ENCODE measurements around the gene IL22RA1. TPM values are rescaled to one million over a fixed set of nuclear protein-coding genes. Genes with fewer than 3 reads are reported as not detected.
A peak's percentile ranks its signal among the peaks of the same experiment; 100 is the strongest.

IL22RA1 gene
- total and polyA plus RNA-seq, 9 of the 15 experiments (the other 6 are each of a cell fraction or from before 2014, with no cell fraction given), result not detected

- CTCF ChIA-PET (ENCODE audit: low intra/inter-chr PET ratio), result no interaction called here
- Histone ChIP-seq H3K36me3 (ENCODE audit: control insufficient read depth, insufficient read depth, low read length) (no peaks in the 10 kb centered on the region), H3K79me2 (ENCODE audit: control insufficient read depth, insufficient read depth, low read length) (no peaks in the 10 kb centered on the region), H3K4me1 (replicated peaks in 1 of 2; ENCODE audit: control insufficient read depth in 2 of 2, insufficient read depth in 2 of 2, low read length in 2 of 2) (peaks cover 9 to 11% of the 10 kb centered on the region in 2 experiments; a peak in 3 of 5 replicates), H3K27me3 (ENCODE audit: control insufficient read depth in 2 of 2, insufficient read depth in 2 of 2, low read length in 2 of 2) (peaks cover 38 to 68% of the 10 kb centered on the region in 2 experiments), H3K27ac (ENCODE audit: extremely low read depth, low read depth, low read length) (no peak overlapping the region), H3K4me2 (ENCODE audit: insufficient read depth, low read length) (no peak overlapping the region), H3K9ac (ENCODE audit: insufficient read depth in 1 of 2, low read depth in 2 of 2, low read length in 2 of 2) (no peak overlapping the region), H2AFZ (ENCODE audit: low read depth, low read length) (no peak overlapping the region), H3K9me1 (ENCODE audit: control insufficient read depth, insufficient read depth, low read length) (no peaks in the 10 kb centered on the region), H3K4me3 (no peak overlapping the region), H4K20me1 (replicated peaks; ENCODE audit: control insufficient read depth, insufficient read depth, low read length) (no peaks in the 10 kb centered on the region; the same call in 1 of the 2 replicates), H3K9me3 (replicated peaks; ENCODE audit: control insufficient read depth, insufficient read depth, low read depth, low read length) (no peaks in the 10 kb centered on the region)
- intact Hi-C loops (cut with micrococcal nuclease), result no loop called here
- ATAC-seq (no peak), FAIRE-seq (peak; percentile 15), DNase-seq (ENCODE audit: extremely low read depth in 1 of 4, low spot score in 3 of 4) (no peak)
- TF ChIP-seq ZNF518B (CRISPR knock-in tag; IDR thresholded peaks at IDR 0.05) (no peak), STAT6 (CRISPR knock-in tag; IDR thresholded peaks at IDR 0.05) (no peak), SP1 (CRISPR knock-in tag; IDR thresholded peaks at IDR 0.05) (no peak), E2F1 (CRISPR knock-in tag; IDR thresholded peaks at IDR 0.05) (no peak), SMARCE1 (IDR thresholded peaks at IDR 0.05) (no peak), EGR1 (conservative IDR thresholded peaks at IDR 0.05) (peak; percentile 77), TRIM25 (IDR thresholded peaks at IDR 0.05; ENCODE audit: borderline replicate concordance) (no peak)
- 3% methylated on average over 7 of the region's 7 CpGs for WGBS (ENCODE audit: insufficient coverage, low coverage, missing lambda C conversion rate)
- BruUV-seq (replicated peaks), result no TSS peak
- in situ Hi-C loops (cut with MboI), result no loop called here
- POLR2A ChIA-PET, result interaction anchor here (0.6 to 1.5 kb wide), 3 partner anchors 10 to 135 kb away, joined by 3 to 5 read pairs (median 4); no protein-coding TSS in a partner anchor
Measured at GRCh38 chr1:24189528-24189927, 46.6 kb upstream of the IL22RA1 start.

All from K562 (cell line).